Stimulated activated CD8-positive, alpha-beta memory T cell treated with anti-CD3 and anti-CD28 coated beads, Interleukin-4, amount 100 ng/mL, for 4 hours (primary cell): ENCODE results near the gene C1orf185.
"Not testable (repeated sequence)": the region's sequence is repeated elsewhere in the genome, so short reads cannot be mapped to it uniquely, and the experiment has no call there.

Experiments used
- DNase-seq, 2 donors: peaks; one replicate each; pipeline ENCODE4 v3.0.0-alpha.2; 2020; ENCODE audit warnings: low read depth in 2 of 2, low spot score in 1 of 2

The C1orf185 gene

GRCh38 chr1:51101976-51102375 is at the start of gene C1orf185:
Gene C1orf185 (plus strand): TSS chr1:51102228. CDS start chr1:51102234, 6 bp downstream.
- DNase-seq, result no peak

GRCh38 chr1:51058858-51059257 is 43.2 kb upstream of the C1orf185 start:
- DNase-seq, result no peak

GRCh38 chr1:51061231-51061918 is 40.7 kb upstream of the C1orf185 start:
- DNase-seq, result no peak

GRCh38 chr1:51063121-51063520 is 38.9 kb upstream of the C1orf185 start:
- DNase-seq, result no peak

- no peak for DNase-seq
Observed at GRCh38 chr1:51070011-51070410, 32.0 kb upstream of the C1orf185 start.

GRCh38 chr1:51070640-51071039 is 31.4 kb upstream of the C1orf185 start:
- DNase-seq, result no peak

- DNase-seq, result no peak
Observed at GRCh38 chr1:51071291-51072042, 30.6 kb upstream of the C1orf185 start.

GRCh38 chr1:51072043-51072439 is 30.0 kb upstream of the C1orf185 start:
- no peak for DNase-seq

GRCh38 chr1:51072651-51073050 is 29.4 kb upstream of the C1orf185 start:
- no peak for DNase-seq

- DNase-seq, result no peak
Observed at GRCh38 chr1:51073456-51073855, 28.6 kb upstream of the C1orf185 start.

- no peak for DNase-seq
Observed at GRCh38 chr1:51086496-51087271, 15.3 kb upstream of the C1orf185 start.

- no peak for DNase-seq
Observed at GRCh38 chr1:51088474-51088873, 13.6 kb upstream of the C1orf185 start.

GRCh38 chr1:51093581-51093980 is 8.4 kb upstream of the C1orf185 start:
- DNase-seq, result no peak

GRCh38 chr1:51097171-51097570 is 4.9 kb upstream of the C1orf185 start:
- no peak for DNase-seq

- no peak for DNase-seq
Observed at GRCh38 chr1:51100264-51100880, 1.7 kb upstream of the C1orf185 start.

- no peak for DNase-seq
Observed at GRCh38 chr1:51114137-51114536, 12.1 kb downstream of the C1orf185 start.

GRCh38 chr1:51115714-51116404 is 13.8 kb downstream of the C1orf185 start:
- no peak for DNase-seq

- DNase-seq, result no peak
Observed at GRCh38 chr1:51119331-51119730, 17.3 kb downstream of the C1orf185 start.

GRCh38 chr1:51120629-51121028 is 18.6 kb downstream of the C1orf185 start:
- DNase-seq, result no peak

GRCh38 chr1:51127152-51127551 is 25.1 kb downstream of the C1orf185 start:
- not testable (repeated sequence) for DNase-seq

GRCh38 chr1:51131185-51131584 is 29.2 kb downstream of the C1orf185 start:
- DNase-seq, result no peak
